Measurements from ENCODE around the gene SIM1. TPM values are rescaled to one million over a fixed set of nuclear protein-coding genes. Genes with fewer than 3 reads are reported as not detected.

Gene SIM1
- total RNA-seq, 1 experiment from 2014 or later, result 0.17 TPM

- BruUV-seq (replicated peaks), result no TSS peak
- no peaks in the 10 kb centered on the region for H3K4me1 ChIP-seq (ENCODE audit: insufficient read depth, low read length, poor library complexity, severe bottlenecking)
- TF ChIP-seq EZH2 (IDR thresholded peaks at IDR 0.05; ENCODE audit: borderline replicate concordance, low read depth, low read length, poor library complexity, severe bottlenecking) (no peak), CTCF (conservative IDR thresholded peaks at IDR 0.05; ENCODE audit: low read depth, low read length) (no peak)
- ChIA-PET CTCF (no interaction called here), POLR2A (ENCODE audit: low non-redundant PET) (no interaction called here)
- intact Hi-C loops (cut with micrococcal nuclease; ENCODE audit: unreplicated experiment), result no loop called here
- H3K27me3 ChIP-seq (replicated peaks; ENCODE audit: insufficient read depth, low read depth, low read length, poor library complexity), result no peaks in the 10 kb centered on the region
- H3K4me3 ChIP-seq (ENCODE audit: low read depth, low read length, poor library complexity, severe bottlenecking), result no peak overlapping the region
- no peaks in the 10 kb centered on the region for H3K9me3 ChIP-seq (ENCODE audit: low read depth, low read length, poor library complexity, severe bottlenecking)
- H3K36me3 ChIP-seq (ENCODE audit: insufficient read depth, low read length, poor library complexity, severe bottlenecking), result no peaks in the 10 kb centered on the region
- H3K27ac ChIP-seq (ENCODE audit: low read depth, low read length, poor library complexity, severe bottlenecking), result no peak overlapping the region
- DNase-seq (ENCODE audit: low spot score), result no peak
Measured at GRCh38 chr6:100344761-100345160, 120.0 kb downstream of the SIM1 start.

GRCh38 chr6:100344321-100344720 is 120.4 kb downstream of the SIM1 start:
- TF ChIP-seq CTCF (conservative IDR thresholded peaks at IDR 0.05; ENCODE audit: low read depth, low read length) (no peak), EZH2 (IDR thresholded peaks at IDR 0.05; ENCODE audit: borderline replicate concordance, low read depth, low read length, poor library complexity, severe bottlenecking) (no peak)
- Histone ChIP-seq H3K36me3 (ENCODE audit: insufficient read depth, low read length, poor library complexity, severe bottlenecking) (no peaks in the 10 kb centered on the region), H3K27me3 (replicated peaks; ENCODE audit: insufficient read depth, low read depth, low read length, poor library complexity) (no peaks in the 10 kb centered on the region), H3K4me3 (ENCODE audit: low read depth, low read length, poor library complexity, severe bottlenecking) (no peak overlapping the region), H3K4me1 (ENCODE audit: insufficient read depth, low read length, poor library complexity, severe bottlenecking) (no peaks in the 10 kb centered on the region), H3K27ac (ENCODE audit: low read depth, low read length, poor library complexity, severe bottlenecking) (no peak overlapping the region), H3K9me3 (ENCODE audit: low read depth, low read length, poor library complexity, severe bottlenecking) (no peaks in the 10 kb centered on the region)
- intact Hi-C loops (cut with micrococcal nuclease; ENCODE audit: unreplicated experiment), result no loop called here
- CTCF ChIA-PET, result no interaction called here
- BruUV-seq (replicated peaks), result no TSS peak
- no peak for DNase-seq (ENCODE audit: low spot score)
- POLR2A ChIA-PET (ENCODE audit: low non-redundant PET), result no interaction called here

- intact Hi-C loops (cut with micrococcal nuclease; ENCODE audit: unreplicated experiment), result no loop called here
- no peak overlapping the region for H3K27ac ChIP-seq (ENCODE audit: low read depth, low read length, poor library complexity, severe bottlenecking)
- no peak overlapping the region for H3K4me3 ChIP-seq (ENCODE audit: low read depth, low read length, poor library complexity, severe bottlenecking)
- no peak for TF ChIP-seq CTCF (conservative IDR thresholded peaks at IDR 0.05; ENCODE audit: low read depth, low read length)
- no peak for TF ChIP-seq EZH2 (IDR thresholded peaks at IDR 0.05; ENCODE audit: borderline replicate concordance, low read depth, low read length, poor library complexity, severe bottlenecking)
- no peaks in the 10 kb centered on the region for H3K27me3 ChIP-seq (replicated peaks; ENCODE audit: insufficient read depth, low read depth, low read length, poor library complexity)
- no peak for DNase-seq (ENCODE audit: low spot score)
- ChIA-PET CTCF (no interaction called here), POLR2A (ENCODE audit: low non-redundant PET) (no interaction called here)
- no TSS peak for BruUV-seq (replicated peaks)
- H3K36me3 ChIP-seq (ENCODE audit: insufficient read depth, low read length, poor library complexity, severe bottlenecking), result no peaks in the 10 kb centered on the region
- H3K9me3 ChIP-seq (ENCODE audit: low read depth, low read length, poor library complexity, severe bottlenecking), result no peaks in the 10 kb centered on the region
- H3K4me1 ChIP-seq (ENCODE audit: insufficient read depth, low read length, poor library complexity, severe bottlenecking), result no peaks in the 10 kb centered on the region
Measured at GRCh38 chr6:100343316-100344077, 121.2 kb downstream of the SIM1 start.

Measured in A673 (cell line).